ENCODE measurements around the gene NTM.

- TF ChIP-seq EZH2 (IDR thresholded peaks at IDR 0.05): no peak
- TF ChIP-seq POLR2AphosphoS5 (IDR thresholded peaks at IDR 0.05; ENCODE audit: borderline replicate concordance, low read depth, low read length): no peak
Measured at GRCh38 chr11:132072858-132073211, 702.4 kb downstream of the NTM start.
